Ascending aorta (tissue), 2 donors: ENCODE measurements around the gene UBASH3A. TPM values are rescaled to one million over a fixed set of nuclear protein-coding genes. Genes with fewer than 3 reads are reported as not detected.

Source experiments
- DNase-seq, 2 donors: peaks; one replicate each; pipeline ENCODE4 v3.0.0-alpha.2; 2019; ENCODE audit warnings: low spot score in 2 of 2
- H3K27ac ChIP-seq, 2 donors: fragments of 200-600 bp; sonication (generic); one replicate each; pipeline ENCODE4 v1.5.1; 2016 to 2017; ENCODE audit warnings: mild to moderate bottlenecking in 1 of 2
- H3K27me3 ChIP-seq: fragments of 200-600 bp; sonication (generic); one replicate; pipeline ENCODE4 v1.5.1; 2017
- H3K36me3 ChIP-seq, 2 donors: fragments of 200-600 bp; sonication (generic); one replicate each; pipeline ENCODE4 v1.5.1; 2016
- H3K4me1 ChIP-seq, 2 donors: fragments of 200-600 bp; sonication (generic); one replicate each; pipeline ENCODE4 v1.5.1; 2016 to 2017; ENCODE audit warnings: mild to moderate bottlenecking in 1 of 2
- H3K4me3 ChIP-seq, 2 donors: fragments of 200-600 bp; sonication (generic); one replicate each; pipeline ENCODE4 v1.5.1; 2016 to 2017; ENCODE audit warnings: mild to moderate bottlenecking in 1 of 2
- H3K9me3 ChIP-seq, 2 donors: fragments of 200-600 bp; sonication (generic); one replicate each; pipeline ENCODE4 v1.5.1; 2016
- CTCF ChIP-seq, 3 experiments: fragments of 200-600 bp in 2 of 3; fragments of 450-650 bp in 1 of 3; sonication (generic) in 2 of 3; IDR thresholded peaks; one replicate each; pipeline ENCODE4 v1.5.1; 2016 to 2019; ENCODE audit warnings: antibody characterized with exemption in 3 of 3, mild to moderate bottlenecking in 1 of 3, moderate library complexity in 1 of 3
- intact Hi-C: fragments of 100-400 bp; cut with DNase I; formaldehyde crosslinking; loops from one replicate; pipeline ENCODE4 v1.15.1; 2023
- total RNA-seq: library from RNA; depleted of rRNA; stranded (reverse); fragments of >200 nt; gene quantifications from one replicate; pipeline ENCODE4 v1.1.0, GENCODE V29; 2016

The UBASH3A gene
- total RNA-seq, 1 donor from 2014 or later, result 0.75 TPM

- no peaks in the 10 kb centered on the region for H3K4me1 ChIP-seq
- no peak overlapping the region for H3K4me3 ChIP-seq
- no peaks in the 10 kb centered on the region for H3K9me3 ChIP-seq
- TF ChIP-seq CTCF (IDR thresholded peaks at IDR 0.05), result no peak
- H3K27ac ChIP-seq, result no peak overlapping the region
- H3K36me3 ChIP-seq, result no peaks in the 10 kb centered on the region
- H3K27me3 ChIP-seq, result no peaks in the 10 kb centered on the region
- DNase-seq, result no peak
- intact Hi-C loops, result no loop called here
Observed at GRCh38 chr21:42447732-42448131, 44.0 kb downstream of the UBASH3A start.

- Histone ChIP-seq H3K4me3 (no peak overlapping the region), H3K27me3 (no peaks in the 10 kb centered on the region), H3K4me1 (no peaks in the 10 kb centered on the region), H3K36me3 (no peaks in the 10 kb centered on the region), H3K27ac (no peak overlapping the region), H3K9me3 (no peaks in the 10 kb centered on the region)
- DNase-seq, result no peak
- TF ChIP-seq CTCF (IDR thresholded peaks at IDR 0.05), result no peak
- intact Hi-C loops, result no loop called here
Observed at GRCh38 chr21:42448686-42449085, 45.0 kb downstream of the UBASH3A start.

GRCh38 chr21:42451941-42452340 lies 48.2 kb downstream of the UBASH3A start:
- DNase-seq, result no peak
- intact Hi-C loops, result no loop called here
- Histone ChIP-seq H3K9me3 (no peaks in the 10 kb centered on the region), H3K27me3 (no peaks in the 10 kb centered on the region), H3K27ac (no peak overlapping the region), H3K4me3 (no peak overlapping the region), H3K4me1 (no peaks in the 10 kb centered on the region), H3K36me3 (no peaks in the 10 kb centered on the region)
- no peak for TF ChIP-seq CTCF (IDR thresholded peaks at IDR 0.05)

- no peak overlapping the region for H3K27ac ChIP-seq
- intact Hi-C loops, result no loop called here
- H3K27me3 ChIP-seq, result no peaks in the 10 kb centered on the region
- TF ChIP-seq CTCF (IDR thresholded peaks at IDR 0.05), result no peak
- no peaks in the 10 kb centered on the region for H3K36me3 ChIP-seq
- H3K4me3 ChIP-seq, result no peak overlapping the region
- DNase-seq, result no peak
- H3K9me3 ChIP-seq, result no peaks in the 10 kb centered on the region
- no peaks in the 10 kb centered on the region for H3K4me1 ChIP-seq
Observed at GRCh38 chr21:42452401-42453223, 48.9 kb downstream of the UBASH3A start.

- no peak for TF ChIP-seq CTCF (IDR thresholded peaks at IDR 0.05)
- intact Hi-C loops, result no loop called here
Observed at GRCh38 chr21:42453224-42453985, 49.7 kb downstream of the UBASH3A start.

More at GRCh38 chr21:42453224-42453985, 49.7 kb downstream of the UBASH3A start:
- no peaks in the 10 kb centered on the region for H3K36me3 ChIP-seq
- H3K4me1 ChIP-seq, result no peaks in the 10 kb centered on the region
- no peak overlapping the region for H3K4me3 ChIP-seq
- H3K27me3 ChIP-seq, result no peaks in the 10 kb centered on the region
- DNase-seq, result no peak
- no peak overlapping the region for H3K27ac ChIP-seq
- no peaks in the 10 kb centered on the region for H3K9me3 ChIP-seq
